Astrocyte (in vitro differentiated cells and primary cell): ENCODE results near the gene LHX2. TPM values are rescaled to one million over a fixed set of nuclear protein-coding genes. Genes with fewer than 3 reads are reported as not detected.

Experiments
- DNase-seq: peaks from one replicate; pipeline ENCODE4 v3.0.0-alpha.2; 2010; ENCODE audit warnings: low read depth
- FAIRE-seq: peaks from 2 replicates; lab custom pipeline; 2011; peaks lifted over from hg19 to GRCh38; lab: Jason Lieb, UNC
- H2AFZ ChIP-seq: 2 replicates; pipeline ENCODE4 v1.6.0; 2012; ENCODE audit warnings: low read depth, low read length, inconsistent platforms
- H3K27ac ChIP-seq: 2 replicates; pipeline ENCODE4 v1.5.1; 2011; ENCODE audit warnings: low read depth, low read length, inconsistent platforms
- H3K27me3 ChIP-seq: 2 replicates; pipeline ENCODE4 v1.6.0; 2011; ENCODE audit warnings: low read length, inconsistent platforms; ENCODE audit not compliant: insufficient read depth
- H3K36me3 ChIP-seq: 2 replicates; pipeline ENCODE4 v1.5.1; 2011; ENCODE audit warnings: low read length, inconsistent platforms; ENCODE audit not compliant: insufficient read depth
- H3K4me1 ChIP-seq: 2 replicates; pipeline ENCODE4 v1.5.1; 2011; ENCODE audit warnings: low read length, inconsistent platforms; ENCODE audit not compliant: insufficient read depth
- H3K4me2 ChIP-seq: 2 replicates; pipeline ENCODE4 v1.6.0; 2012; ENCODE audit warnings: low read length, inconsistent platforms
- H3K4me3 ChIP-seq: 2 replicates; pipeline ENCODE4 v1.5.1; 2011; ENCODE audit warnings: low read depth, mild to moderate bottlenecking, low read length, inconsistent platforms; ENCODE audit not compliant: insufficient read depth
- H3K79me2 ChIP-seq: 2 replicates; pipeline ENCODE4 v1.6.0; 2012; ENCODE audit warnings: mild to moderate bottlenecking, low read length, inconsistent platforms; ENCODE audit not compliant: insufficient read depth
- H3K9ac ChIP-seq: 2 replicates; pipeline ENCODE4 v1.6.0; 2012; ENCODE audit warnings: mild to moderate bottlenecking, low read length, inconsistent platforms
- H3K9me3 ChIP-seq: 2 replicates; pipeline ENCODE4 v1.5.1; 2012; ENCODE audit warnings: low read depth, mild to moderate bottlenecking, low read length, inconsistent platforms; ENCODE audit not compliant: insufficient read depth
- H4K20me1 ChIP-seq: 2 replicates; pipeline ENCODE4 v1.6.0; 2012; ENCODE audit warnings: low read length, inconsistent platforms; ENCODE audit not compliant: insufficient read depth
- H3K27ac Mint-ChIP-seq: one replicate; pipeline ENCODE4 v1.8.0; 2021; ENCODE audit warnings: mild to moderate bottlenecking, mixed read lengths; ENCODE audit not compliant: unreplicated experiment
- H3K27me3 Mint-ChIP-seq: one replicate; pipeline ENCODE4 v1.8.0; 2021; ENCODE audit warnings: low read depth, mixed read lengths; ENCODE audit not compliant: unreplicated experiment
- H3K36me3 Mint-ChIP-seq: one replicate; pipeline ENCODE4 v1.8.0; 2021; ENCODE audit warnings: low read depth, mixed read lengths; ENCODE audit not compliant: unreplicated experiment
- H3K4me1 Mint-ChIP-seq: one replicate; pipeline ENCODE4 v1.8.0; 2021; ENCODE audit warnings: low read depth, mixed read lengths; ENCODE audit not compliant: unreplicated experiment
- H3K4me3 Mint-ChIP-seq: one replicate; pipeline ENCODE4 v1.8.0; 2021; ENCODE audit warnings: mild to moderate bottlenecking, moderate library complexity, mixed read lengths; ENCODE audit not compliant: unreplicated experiment
- H3K9me3 Mint-ChIP-seq: one replicate; pipeline ENCODE4 v1.8.0; 2021; ENCODE audit warnings: mild to moderate bottlenecking, mixed read lengths; ENCODE audit not compliant: unreplicated experiment
- EZH2 ChIP-seq: IDR thresholded peaks from 2 replicates; pipeline ENCODE4 v1.6.1; 2012; ENCODE audit warnings: mild to moderate bottlenecking, low read length, inconsistent platforms; ENCODE audit not compliant: insufficient read depth
- total RNA-seq: library from RNA; stranded (reverse); gene quantifications from 2 replicates; pipeline ENCODE4 v1.2.1, GENCODE V29; 2021
- TF ChIP-seq, protein P1 (sequence below): IDR thresholded peaks from 2 replicates; pipeline ENCODE4 v1.5.1; 2011; ENCODE audit warnings: low read depth, mild to moderate bottlenecking, inconsistent platforms, low read length, moderate library complexity; ENCODE audit not compliant: insufficient read depth

The LHX2 gene
- total RNA-seq, 1 donor from 2014 or later: 0.14 TPM

DNA sequence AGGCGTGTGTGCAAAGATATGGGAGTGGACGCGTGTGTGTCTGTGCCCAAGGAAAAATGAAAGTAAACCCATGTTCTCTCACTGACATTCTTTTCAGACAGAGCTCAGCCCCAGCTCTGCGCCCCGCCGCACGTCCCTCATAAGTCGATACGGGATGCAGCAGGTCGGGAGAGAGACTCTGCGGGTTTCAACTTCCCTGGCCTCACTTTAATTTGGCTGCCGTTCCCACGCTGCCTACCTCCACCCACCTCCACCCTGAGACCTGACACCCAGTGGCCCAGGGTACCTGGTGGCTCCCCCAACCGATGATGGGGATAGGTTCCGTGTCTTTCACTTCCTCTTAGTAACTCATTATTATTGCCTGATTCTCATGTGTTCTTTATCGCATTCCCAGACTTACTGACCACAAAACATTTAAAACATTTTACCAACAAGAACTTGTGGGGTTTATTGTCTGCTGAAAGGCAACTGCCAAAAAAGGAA, 19.4 kb downstream of the LHX2 start:
- peaks cover 6% of the 10 kb centered on the region for H3K4me1 Mint-ChIP-seq
- Histone ChIP-seq H2AFZ (no peak overlapping the region), H3K9ac (peak overlapping the region; percentile 20), H3K4me3 (no peak overlapping the region), H3K36me3 (no peaks in the 10 kb centered on the region), H3K79me2 (no peaks in the 10 kb centered on the region), H3K27ac (peak overlapping the region; percentile 57), H3K4me2 (peak overlapping the region; percentile 66), H3K9me3 (no peaks in the 10 kb centered on the region), H4K20me1 (no peaks in the 10 kb centered on the region), H3K4me1 (peaks cover 2% of the 10 kb centered on the region), H3K27me3 (peaks cover 54% of the 10 kb centered on the region)
- no peaks in the 10 kb centered on the region for H3K9me3 Mint-ChIP-seq
- H3K27ac Mint-ChIP-seq: peak overlapping the region; percentile 95
- H3K27me3 Mint-ChIP-seq: peaks cover 83% of the 10 kb centered on the region
- peaks cover 2% of the 10 kb centered on the region for H3K36me3 Mint-ChIP-seq
- DNase-seq (peak; percentile 87), FAIRE-seq (no peak)
- TF ChIP-seq, protein P1, sequence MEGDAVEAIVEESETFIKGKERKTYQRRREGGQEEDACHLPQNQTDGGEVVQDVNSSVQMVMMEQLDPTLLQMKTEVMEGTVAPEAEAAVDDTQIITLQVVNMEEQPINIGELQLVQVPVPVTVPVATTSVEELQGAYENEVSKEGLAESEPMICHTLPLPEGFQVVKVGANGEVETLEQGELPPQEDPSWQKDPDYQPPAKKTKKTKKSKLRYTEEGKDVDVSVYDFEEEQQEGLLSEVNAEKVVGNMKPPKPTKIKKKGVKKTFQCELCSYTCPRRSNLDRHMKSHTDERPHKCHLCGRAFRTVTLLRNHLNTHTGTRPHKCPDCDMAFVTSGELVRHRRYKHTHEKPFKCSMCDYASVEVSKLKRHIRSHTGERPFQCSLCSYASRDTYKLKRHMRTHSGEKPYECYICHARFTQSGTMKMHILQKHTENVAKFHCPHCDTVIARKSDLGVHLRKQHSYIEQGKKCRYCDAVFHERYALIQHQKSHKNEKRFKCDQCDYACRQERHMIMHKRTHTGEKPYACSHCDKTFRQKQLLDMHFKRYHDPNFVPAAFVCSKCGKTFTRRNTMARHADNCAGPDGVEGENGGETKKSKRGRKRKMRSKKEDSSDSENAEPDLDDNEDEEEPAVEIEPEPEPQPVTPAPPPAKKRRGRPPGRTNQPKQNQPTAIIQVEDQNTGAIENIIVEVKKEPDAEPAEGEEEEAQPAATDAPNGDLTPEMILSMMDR: no peak
- no peak for TF ChIP-seq EZH2
- H3K4me3 Mint-ChIP-seq: peak overlapping the region; percentile 2

DNA sequence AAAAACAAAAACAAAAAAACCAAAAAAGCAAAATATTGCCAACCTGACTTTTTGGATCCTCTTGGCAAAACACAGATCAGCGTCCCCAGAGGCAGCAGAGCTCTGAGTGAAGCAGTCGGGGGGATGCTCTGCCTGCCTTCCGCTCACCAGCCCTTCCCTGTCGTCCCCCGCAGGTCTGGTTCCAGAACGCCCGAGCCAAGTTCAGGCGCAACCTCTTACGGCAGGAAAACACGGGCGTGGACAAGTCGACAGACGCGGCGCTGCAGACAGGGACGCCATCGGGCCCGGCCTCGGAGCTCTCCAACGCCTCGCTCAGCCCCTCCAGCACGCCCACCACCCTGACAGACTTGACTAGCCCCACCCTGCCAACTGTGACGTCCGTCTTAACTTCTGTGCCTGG, 20.7 kb downstream of the LHX2 start:
- no peak for FAIRE-seq
- Mint-ChIP-seq H3K4me1 (peaks cover 6% of the 10 kb centered on the region), H3K9me3 (no peaks in the 10 kb centered on the region), H3K36me3 (peaks cover 2% of the 10 kb centered on the region), H3K27me3 (peaks cover 83% of the 10 kb centered on the region), H3K27ac (no peak overlapping the region), H3K4me3 (no peak overlapping the region)
- H3K27ac ChIP-seq: no peak overlapping the region
- no peaks in the 10 kb centered on the region for H3K36me3 ChIP-seq
- H3K4me1 ChIP-seq: peaks cover 2% of the 10 kb centered on the region
- H3K79me2 ChIP-seq: no peaks in the 10 kb centered on the region
- H2AFZ ChIP-seq: no peak overlapping the region
- no peaks in the 10 kb centered on the region for H3K9me3 ChIP-seq
- TF ChIP-seq, protein P1: no peak
- TF ChIP-seq EZH2: peak; percentile 48
- H3K4me3 ChIP-seq: no peak overlapping the region
- peaks cover 58% of the 10 kb centered on the region for H3K27me3 ChIP-seq
- peak overlapping the region; percentile 22 for H3K4me2 ChIP-seq
- no peaks in the 10 kb centered on the region for H4K20me1 ChIP-seq
- H3K9ac ChIP-seq: no peak overlapping the region
- DNase-seq: no peak

DNA sequence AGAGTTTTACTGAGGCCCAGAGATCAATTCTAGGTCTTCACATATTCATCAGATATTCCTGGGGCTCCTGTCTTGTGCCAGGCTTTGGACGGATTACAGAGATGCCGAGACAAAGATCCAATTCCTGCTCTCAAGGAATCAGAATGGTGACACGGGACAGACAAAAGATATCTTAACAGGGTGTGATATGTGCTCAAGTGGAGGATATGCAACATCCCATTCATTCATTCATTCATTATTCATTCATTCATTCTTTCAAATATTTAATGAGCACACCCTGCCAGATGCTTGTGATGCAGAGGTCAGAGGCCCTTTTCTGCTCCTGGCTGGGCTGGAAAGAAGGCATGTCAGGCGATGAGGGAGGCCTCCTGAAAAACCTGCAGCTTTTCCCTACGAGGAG, 21.8 kb downstream of the LHX2 start:
- H3K27ac ChIP-seq: no peak overlapping the region
- Mint-ChIP-seq H3K4me3 (no peak overlapping the region), H3K27ac (no peak overlapping the region), H3K4me1 (peaks cover 6% of the 10 kb centered on the region), H3K36me3 (peaks cover 2% of the 10 kb centered on the region), H3K9me3 (no peaks in the 10 kb centered on the region), H3K27me3 (peaks cover 84% of the 10 kb centered on the region)
- FAIRE-seq (no peak), DNase-seq (no peak)
- no peak overlapping the region for H3K4me2 ChIP-seq
- no peaks in the 10 kb centered on the region for H3K36me3 ChIP-seq
- no peak overlapping the region for H3K4me3 ChIP-seq
- H3K4me1 ChIP-seq: peaks cover 2% of the 10 kb centered on the region
- no peaks in the 10 kb centered on the region for H3K9me3 ChIP-seq
- no peaks in the 10 kb centered on the region for H3K79me2 ChIP-seq
- TF ChIP-seq, protein P1: no peak
- TF ChIP-seq EZH2: no peak
- no peak overlapping the region for H2AFZ ChIP-seq
- no peaks in the 10 kb centered on the region for H4K20me1 ChIP-seq
- H3K27me3 ChIP-seq: peaks cover 53% of the 10 kb centered on the region
- H3K9ac ChIP-seq: no peak overlapping the region
